GM19372 (cell line): ENCODE results near the gene ADAMTS2.

Experiments
- ATAC-seq: cut with Tn5 transposase; IDR thresholded peaks from one replicate; pipeline ENCODE4 v1.9.1; 2021; ENCODE audit warnings: mild to moderate bottlenecking, low read depth, moderate library complexity; ENCODE audit not compliant: unreplicated experiment

ADAMTS2 gene

GRCh38 chr5:179300581-179301180 is 44.6 kb downstream of the ADAMTS2 start:
- ATAC-seq: no peak

- no peak for ATAC-seq
Measured at GRCh38 chr5:179298181-179298993, 46.9 kb downstream of the ADAMTS2 start.

GRCh38 chr5:179297486-179298180 is 47.6 kb downstream of the ADAMTS2 start:
- ATAC-seq: no peak

GRCh38 chr5:179297026-179297425 is 48.2 kb downstream of the ADAMTS2 start:
- ATAC-seq: no peak

- ATAC-seq: no peak
Measured at GRCh38 chr5:179296150-179296821, 49.0 kb downstream of the ADAMTS2 start.

GRCh38 chr5:179295778-179296149 is 49.5 kb downstream of the ADAMTS2 start:
- ATAC-seq: no peak

GRCh38 chr5:179294891-179295777 is 50.1 kb downstream of the ADAMTS2 start:
- no peak for ATAC-seq

- no peak for ATAC-seq
Measured at GRCh38 chr5:179294131-179294780, 51.0 kb downstream of the ADAMTS2 start.

- ATAC-seq: no peak
Measured at GRCh38 chr5:179292681-179293635, 52.3 kb downstream of the ADAMTS2 start.

GRCh38 chr5:179292202-179292601 is 53.1 kb downstream of the ADAMTS2 start:
- ATAC-seq: no peak

GRCh38 chr5:179290681-179291540 is 54.4 kb downstream of the ADAMTS2 start:
- no peak for ATAC-seq

GRCh38 chr5:179289756-179290385 is 55.4 kb downstream of the ADAMTS2 start:
- ATAC-seq: no peak

- no peak for ATAC-seq
Measured at GRCh38 chr5:179288809-179289185, 56.5 kb downstream of the ADAMTS2 start.

GRCh38 chr5:179288101-179288808 is 57.0 kb downstream of the ADAMTS2 start:
- no peak for ATAC-seq

- ATAC-seq: no peak
Measured at GRCh38 chr5:179287631-179288030, 57.6 kb downstream of the ADAMTS2 start.

- no peak for ATAC-seq
Measured at GRCh38 chr5:179287071-179287470, 58.2 kb downstream of the ADAMTS2 start.
